Kidney (tissue), 14 donors: ENCODE data around the gene GNAI3. TPM values are rescaled to one million over a fixed set of nuclear protein-coding genes. Genes with fewer than 3 reads are reported as not detected.

Experiments used
- DNase-seq, 5 donors: peaks; one replicate each; pipeline ENCODE4 v3.0.0-alpha.2; 2013 to 2020
- FAIRE-seq: peaks from 2 replicates; lab custom pipeline; 2012; peaks lifted over from hg19 to GRCh38; lab: Jason Lieb, UNC
- H3K27ac ChIP-seq, 2 donors: one replicate each; pipeline ENCODE4 v1.7.0; 2013; ENCODE audit warnings: low read depth in 2 of 2, low read length in 2 of 2, inconsistent platforms in 1 of 2
- H3K27me3 ChIP-seq: one replicate; pipeline ENCODE4 v1.7.1; 2013; ENCODE audit warnings: low read length, inconsistent platforms; ENCODE audit not compliant: control insufficient read depth, insufficient read depth
- H3K36me3 ChIP-seq, 3 donors: one replicate each; pipeline versions ENCODE4 v1.7.0 to v1.7.1; 2013; ENCODE audit warnings: low read length in 3 of 3, control low read depth in 1 of 3, inconsistent platforms in 1 of 3; ENCODE audit not compliant: insufficient read depth in 3 of 3, control insufficient read depth in 2 of 3
- H3K4me1 ChIP-seq, 3 donors: one replicate each; pipeline versions ENCODE4 v1.7.0 to v1.7.1; 2013; ENCODE audit warnings: low read length in 3 of 3, inconsistent platforms in 1 of 3, low read depth in 1 of 3; ENCODE audit not compliant: control insufficient read depth in 2 of 3, insufficient read depth in 2 of 3
- H3K4me3 ChIP-seq, 3 donors: one replicate each; pipeline versions ENCODE4 v1.7.0 to v1.8.1; 2013; ENCODE audit warnings: low read length in 3 of 3, control low read depth in 1 of 3, inconsistent platforms in 1 of 3
- H3K9ac ChIP-seq, 3 donors: one replicate each; pipeline versions ENCODE4 v1.7.0 to v1.7.1; 2013; ENCODE audit warnings: low read length in 3 of 3, control low read depth in 1 of 3, inconsistent platforms in 1 of 3
- H3K9me3 ChIP-seq, 3 donors: one replicate each; pipeline versions ENCODE4 v1.7.0 to v1.7.1; 2013; ENCODE audit warnings: low read length in 3 of 3, control low read depth in 1 of 3, inconsistent platforms in 1 of 3; ENCODE audit not compliant: control insufficient read depth in 2 of 3, insufficient read depth in 1 of 3
- CTCF ChIP-seq: IDR thresholded peaks from 3 replicates; pipeline ENCODE4 v1.5.1; 2012; ENCODE audit warnings: mild to moderate bottlenecking, moderate library complexity, borderline replicate concordance; ENCODE audit not compliant: insufficient read depth; ENCODE audit errors: extremely low read depth
- intact Hi-C: fragments of 100-400 bp; cut with DNase I; formaldehyde crosslinking; loops from one replicate; pipeline ENCODE4 v1.11.1; 2022
- polyA plus RNA-seq: library from polyadenylated mRNA; stranded (reverse); fragments of 350-450 nt; fragmentation: Illumina TruSeq; extraction: RNeasy Lipid Tissue Mini Kit (QIAGEN cat#74804); gene quantifications from one replicate; pipeline ENCODE4 v1.2.3, GENCODE V29; 2014; ENCODE audit warnings: low read depth, low replicate concordance; ENCODE audit not compliant: insufficient read depth
- total RNA-seq: library from RNA; stranded (reverse); fragmentation: NEBNext Ultra II Directional; extraction: Animal tissue kit (Norgen Biotek cat#: 25700); gene quantifications from one replicate; pipeline ENCODE4 v1.2.1, GENCODE V29; 2021
- donor health status: control.
- donor health status: control.
- donor health status: control.
- donor health status: control.
- donor health status: control.
- donor health status: DM: yes; HTN: yes; CAD: no.
- donor health status: Normal renal cell carcinoma (clear cell type).

Gene GNAI3
- total and polyA plus RNA-seq, 2 donors from 2014 or later: 4.2 to 8.0 TPM

GRCh38 chr1:109634292-109634691 lies 85.9 kb downstream of the GNAI3 start:
- no peak for TF ChIP-seq CTCF
- Histone ChIP-seq H3K9me3 (no peaks in the 10 kb centered on the region), H3K36me3 (peaks cover 0 to 13% (median 7%) of the 10 kb centered on the region in 3 donors), H3K4me3 (no peak overlapping the region), H3K4me1 (peaks cover 0 to 4% (median 4%) of the 10 kb centered on the region in 3 donors), H3K9ac (no peak overlapping the region), H3K27ac (no peak overlapping the region), H3K27me3 (no peaks in the 10 kb centered on the region)
- intact Hi-C loops: no loop called here
- FAIRE-seq (no peak), DNase-seq (no peak)

DNA sequence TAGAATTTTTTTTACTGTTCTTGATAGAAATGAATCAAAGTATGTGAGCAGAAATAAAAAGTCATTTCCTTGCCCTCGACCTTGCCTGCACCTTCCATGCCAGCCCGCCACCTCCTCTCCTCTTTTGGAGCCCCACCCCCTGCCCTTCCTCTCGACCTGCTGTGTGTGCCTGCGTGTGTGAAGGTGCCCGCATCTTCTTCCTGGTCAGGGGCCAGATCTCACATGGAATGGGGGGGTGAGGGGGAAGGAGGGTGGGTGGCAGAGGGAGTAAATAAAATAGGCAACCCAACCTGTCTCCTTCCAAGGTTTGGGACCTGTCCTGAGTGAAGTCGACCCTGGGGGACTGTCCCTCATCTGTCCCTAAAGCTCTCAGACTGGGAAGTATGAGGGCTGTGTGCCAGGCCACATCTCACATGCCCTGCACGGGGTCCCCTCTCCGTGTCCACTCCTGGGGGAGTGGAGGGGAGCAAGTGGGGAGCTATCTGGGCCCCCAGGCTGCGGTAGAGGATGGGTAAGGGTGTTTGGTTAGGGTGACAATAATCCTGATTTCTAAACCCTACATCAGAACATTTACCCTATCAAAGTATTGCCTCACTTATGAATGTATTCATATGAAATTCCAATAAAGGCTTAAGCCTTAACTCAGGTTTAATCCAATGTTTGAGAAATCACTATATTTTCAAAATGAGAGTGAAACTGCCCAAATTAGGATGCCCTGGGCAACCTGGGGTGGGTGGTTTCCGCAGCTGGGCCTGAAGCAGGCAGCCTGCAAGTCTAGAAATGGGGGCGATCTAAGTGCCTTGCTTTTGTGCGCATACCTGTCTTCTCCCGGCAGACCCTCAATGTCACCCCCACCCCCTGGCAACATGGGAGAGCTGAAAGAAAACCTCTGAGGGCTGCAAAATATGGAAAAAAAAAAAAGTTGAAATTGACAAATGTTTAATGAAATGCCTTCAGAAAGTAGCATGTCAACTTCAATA lies 86.6 kb downstream of the GNAI3 start:
- no peak for TF ChIP-seq CTCF
- Histone ChIP-seq H3K27me3 (no peaks in the 10 kb centered on the region), H3K36me3 (peaks cover 0 to 10% (median 6%) of the 10 kb centered on the region in 3 donors), H3K4me3 (no peak overlapping the region), H3K9ac (no peak overlapping the region), H3K9me3 (no peaks in the 10 kb centered on the region), H3K4me1 (peaks cover 0 to 4% (median 4%) of the 10 kb centered on the region in 3 donors), H3K27ac (no peak overlapping the region)
- FAIRE-seq: no peak
- intact Hi-C loops: no loop called here
- DNase-seq: peak in 1 of 5 donors; percentile 22

- DNase-seq: peak in 1 of 5 donors; percentile 33
- Histone ChIP-seq H3K9ac (no peak overlapping the region), H3K27me3 (no peaks in the 10 kb centered on the region), H3K4me3 (no peak overlapping the region), H3K4me1 (peaks cover 0 to 4% (median 4%) of the 10 kb centered on the region in 3 donors), H3K9me3 (no peaks in the 10 kb centered on the region), H3K27ac (no peak overlapping the region), H3K36me3 (peaks cover 0 to 6% (median 4%) of the 10 kb centered on the region in 3 donors)
- FAIRE-seq: no peak
- intact Hi-C loops: no loop called here
- no peak for TF ChIP-seq CTCF
These were observed 87.4 kb downstream of the GNAI3 start for GRCh38 chr1:109635862-109636200.
